Stimulated activated CD4-positive, alpha-beta T cell treated with anti-CD3 and anti-CD28 coated beads, Interleukin-1b, Interleukin-23, amount 100 ng/mL, for 1 hour (primary cell): ENCODE measurements around the gene PJA1.

Experiments used
- DNase-seq, 2 donors: peaks; one replicate each; pipeline ENCODE4 v3.0.0-alpha.2; 2020; ENCODE audit warnings: low read depth in 2 of 2

The PJA1 gene

GRCh38 chrX:69113723-69114122, 51.5 kb downstream of the PJA1 start:
- no peak for DNase-seq
